NCI-H2029 treated with DMSO at 0.1 percent for 48 hours (cell line): ENCODE data around the gene LTF.
A peak's percentile ranks its signal among the peaks of the same experiment; 100 is the strongest.
"Not testable (repeated sequence)": the region's sequence is repeated elsewhere in the genome, so short reads cannot be mapped to it uniquely, and the experiment has no call there.

Source experiments
- DNase-seq: peaks from one replicate; lab custom pipeline; 2025; lab: John Stamatoyannopoulos, UW

LTF gene

GRCh38 chr3:46412786-46413298, 51.9 kb downstream of the LTF start:
- DNase-seq: peak; percentile 31

GRCh38 chr3:46411271-46411670, 53.4 kb downstream of the LTF start:
- DNase-seq: no peak

- no peak for DNase-seq
Measured at GRCh38 chr3:46410669-46411068, 54.0 kb downstream of the LTF start.

- no peak for DNase-seq
Measured at GRCh38 chr3:46409739-46410489, 54.8 kb downstream of the LTF start.

- no peak for DNase-seq
Measured at GRCh38 chr3:46408853-46409252, 55.9 kb downstream of the LTF start.

- DNase-seq: no peak
Measured at GRCh38 chr3:46407970-46408369, 56.7 kb downstream of the LTF start.

- DNase-seq: no peak
Measured at GRCh38 chr3:46406788-46407611, 57.7 kb downstream of the LTF start, which contains the start of the genes CCR5AS and CCRL2. Gene CCR5AS, minus strand, starts transcription at chr3:46407066. Gene CCRL2, plus strand, starts transcription at chr3:46407259. Its CDS starts 821 bp downstream, at chr3:46408080.

- no peak for DNase-seq
Measured at GRCh38 chr3:46406443-46406787, 58.3 kb downstream of the LTF start.

GRCh38 chr3:46405301-46406019, 59.2 kb downstream of the LTF start:
- peak; percentile 74 for DNase-seq

- not testable (repeated sequence) for DNase-seq
Measured at GRCh38 chr3:46402902-46403301, 61.8 kb downstream of the LTF start.

- DNase-seq: no peak
Measured at GRCh38 chr3:46401579-46401978, 63.1 kb downstream of the LTF start.

- DNase-seq: no peak
Measured at GRCh38 chr3:46400846-46401245, 63.9 kb downstream of the LTF start.

- no peak for DNase-seq
Measured at GRCh38 chr3:46400000-46400734, 64.5 kb downstream of the LTF start.

- no peak for DNase-seq
Measured at GRCh38 chr3:46399557-46399956, 65.1 kb downstream of the LTF start.

- DNase-seq: no peak
Measured at GRCh38 chr3:46399098-46399497, 65.6 kb downstream of the LTF start.

GRCh38 chr3:46398186-46398955, 66.3 kb downstream of the LTF start:
- DNase-seq: no peak

- DNase-seq: no peak
Measured at GRCh38 chr3:46397111-46397510, 67.6 kb downstream of the LTF start.

GRCh38 chr3:46395766-46396530, 68.8 kb downstream of the LTF start:
- DNase-seq: no peak

GRCh38 chr3:46395210-46395661, 69.5 kb downstream of the LTF start:
- DNase-seq: no peak
